Activated CD4-positive, alpha-beta T cell treated with anti-CD3 and anti-CD28 coated beads, Interleukin-2, amount 50 U/mL, for 16 hours (primary cell): ENCODE results near the gene STARD13.

ENCODE experiments used
- DNase-seq: peaks from one replicate; pipeline ENCODE4 v3.0.0-alpha.2; 2020

Gene STARD13

GRCh38 chr13:33073338-33073737 lies 212.2 kb downstream of the STARD13 start:
- DNase-seq = no peak

- DNase-seq = no peak
Observed at GRCh38 chr13:33072759-33073158, 212.8 kb downstream of the STARD13 start.

GRCh38 chr13:33072282-33072681 lies 213.3 kb downstream of the STARD13 start:
- DNase-seq = peak; percentile 14

GRCh38 chr13:33070713-33071112 lies 214.8 kb downstream of the STARD13 start:
- peak; percentile 18 for DNase-seq

- DNase-seq = peak; percentile 29
Observed at GRCh38 chr13:33069365-33069764, 216.2 kb downstream of the STARD13 start.

- no peak for DNase-seq
Observed at GRCh38 chr13:33066329-33066728, 219.2 kb downstream of the STARD13 start.

- no peak for DNase-seq
Observed at GRCh38 chr13:33060815-33061214, 224.7 kb downstream of the STARD13 start.

GRCh38 chr13:33058776-33059327 lies 226.7 kb downstream of the STARD13 start:
- no peak for DNase-seq

- no peak for DNase-seq
Observed at GRCh38 chr13:33057019-33057780, 228.4 kb downstream of the STARD13 start.

GRCh38 chr13:33053397-33054066 lies 232.0 kb downstream of the STARD13 start:
- DNase-seq = no peak
